NCI-H1417 treated with DMSO at 0.1 percent for 48 hours (cell line): ENCODE measurements around the gene TLCD3B.
A peak's percentile ranks its signal among the peaks of the same experiment; 100 is the strongest.

Experiments
- DNase-seq: peaks from one replicate; lab custom pipeline; 2025; lab: John Stamatoyannopoulos, UW

TLCD3B gene, protein sequence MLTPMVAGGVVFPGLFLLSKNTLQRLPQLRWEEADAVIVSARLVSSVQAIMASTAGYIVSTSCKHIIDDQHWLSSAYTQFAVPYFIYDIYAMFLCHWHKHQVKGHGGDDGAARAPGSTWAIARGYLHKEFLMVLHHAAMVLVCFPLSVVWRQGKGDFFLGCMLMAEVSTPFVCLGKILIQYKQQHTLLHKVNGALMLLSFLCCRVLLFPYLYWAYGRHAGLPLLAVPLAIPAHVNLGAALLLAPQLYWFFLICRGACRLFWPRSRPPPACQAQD

GRCh38 chr16:30030841-30031413 is at the start of gene TLCD3B:
Gene TLCD3B, minus strand, starts transcription at chr16:30031271. Its CDS starts 744 bp downstream, at chr16:30030527.
- DNase-seq, result no peak

DNA sequence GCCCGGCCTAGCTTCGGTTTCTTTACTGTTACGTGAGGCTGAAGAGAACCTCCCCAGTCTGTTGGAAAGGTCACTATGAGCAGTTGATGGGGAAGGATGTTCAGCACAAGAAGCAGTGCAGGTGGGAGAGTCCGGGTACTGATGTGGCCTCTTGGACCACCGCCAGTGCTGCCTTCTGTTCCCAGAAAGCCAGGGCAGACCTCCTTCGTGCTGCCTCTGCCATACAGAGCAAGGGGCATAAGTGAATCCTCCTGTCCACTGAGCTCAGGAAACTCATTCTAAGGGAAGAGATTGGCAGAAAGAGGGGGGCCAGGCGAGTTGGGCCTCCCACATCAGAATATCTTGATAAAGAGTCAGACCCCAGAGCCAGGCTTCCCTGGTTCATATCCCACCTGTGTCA is 48.4 kb upstream of the TLCD3B start:
- no peak for DNase-seq

DNA sequence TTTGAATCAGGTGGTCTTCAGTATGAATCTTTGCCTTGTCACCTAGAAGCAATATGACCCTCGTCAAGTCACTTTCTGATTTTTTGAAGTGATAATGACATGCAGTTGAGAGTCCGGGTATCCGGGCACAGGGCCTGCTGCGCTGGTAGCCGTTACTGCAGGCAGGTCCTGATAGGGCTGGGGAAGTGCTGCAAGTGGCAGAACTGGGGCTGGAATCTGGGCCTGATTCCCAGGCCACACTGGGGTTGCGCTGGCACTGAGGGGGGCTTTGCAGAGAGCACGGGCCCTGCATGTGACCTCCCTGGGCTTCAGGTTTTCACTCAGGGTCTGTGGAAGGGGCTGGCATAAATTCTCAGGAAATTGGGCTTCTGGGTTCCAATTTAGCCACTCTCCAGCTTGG is 47.7 kb upstream of the TLCD3B start:
- DNase-seq, result no peak

DNA sequence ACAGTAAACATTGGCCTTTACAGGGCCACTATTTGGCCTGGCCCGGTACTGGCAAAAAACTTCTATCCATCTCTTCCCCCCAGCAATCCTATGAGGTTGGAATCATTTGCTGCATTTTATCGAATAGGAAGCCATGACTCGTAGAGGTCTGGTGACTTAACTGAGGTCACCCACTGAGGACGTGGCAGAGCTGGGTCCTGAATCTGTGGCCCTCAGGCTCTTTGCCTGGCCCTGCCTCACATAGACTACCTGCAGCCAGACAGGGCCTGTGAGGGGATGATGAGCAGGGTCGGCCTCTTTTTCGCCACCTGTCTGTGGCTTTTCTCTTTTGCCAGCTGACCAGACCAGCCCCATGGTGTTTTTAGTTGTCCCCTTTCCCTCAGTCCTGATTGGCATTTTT is 46.6 kb upstream of the TLCD3B start:
- no peak for DNase-seq

GRCh38 chr16:30076276-30076791 is 45.3 kb upstream of the TLCD3B start:
- DNase-seq, result no peak

DNA sequence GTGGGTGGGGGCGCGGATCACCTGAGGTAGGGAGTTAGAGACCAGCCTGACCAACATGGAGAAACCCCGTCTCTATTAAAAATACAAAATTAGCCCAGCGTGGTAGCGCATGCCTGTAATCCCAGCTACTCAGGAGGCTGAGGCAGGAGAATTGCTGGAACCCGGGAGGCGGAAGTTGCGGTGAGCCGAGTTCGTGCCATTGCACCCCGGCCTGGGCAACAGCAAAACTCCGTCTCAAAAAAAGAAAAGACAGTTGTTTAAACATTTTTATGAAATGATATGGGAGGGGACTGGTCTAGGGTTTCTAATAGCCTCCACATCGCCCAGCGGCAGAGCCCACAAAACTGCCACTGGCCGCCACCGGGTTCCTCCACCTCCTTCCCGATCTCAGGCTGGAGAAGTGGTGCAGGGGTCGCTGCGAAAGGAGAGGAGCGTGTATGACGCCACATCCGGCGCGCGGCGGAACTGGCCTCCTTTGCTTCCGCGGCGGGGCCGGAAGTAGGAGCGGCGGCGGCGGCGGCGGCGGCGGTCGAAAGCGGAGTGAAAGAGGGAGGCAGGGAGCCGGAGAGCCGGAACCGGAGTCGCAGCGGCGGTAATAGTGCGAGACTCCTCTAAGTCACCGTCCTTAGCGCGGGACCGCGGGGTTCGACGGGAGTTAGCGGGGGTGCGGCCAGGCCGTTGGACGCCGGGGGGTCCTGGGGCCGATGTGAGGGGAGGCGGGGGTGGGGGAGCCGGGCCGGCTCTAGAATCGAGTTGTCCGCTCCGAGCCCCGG is 44.6 kb upstream of the TLCD3B start, which contains the start of gene PPP4C:
Gene PPP4C (plus strand): TSS at position 492 of the 773 bp plus-strand sequence. CDS start 384 bp downstream, outside the sequence.
- peak; percentile 29 for DNase-seq

DNA sequence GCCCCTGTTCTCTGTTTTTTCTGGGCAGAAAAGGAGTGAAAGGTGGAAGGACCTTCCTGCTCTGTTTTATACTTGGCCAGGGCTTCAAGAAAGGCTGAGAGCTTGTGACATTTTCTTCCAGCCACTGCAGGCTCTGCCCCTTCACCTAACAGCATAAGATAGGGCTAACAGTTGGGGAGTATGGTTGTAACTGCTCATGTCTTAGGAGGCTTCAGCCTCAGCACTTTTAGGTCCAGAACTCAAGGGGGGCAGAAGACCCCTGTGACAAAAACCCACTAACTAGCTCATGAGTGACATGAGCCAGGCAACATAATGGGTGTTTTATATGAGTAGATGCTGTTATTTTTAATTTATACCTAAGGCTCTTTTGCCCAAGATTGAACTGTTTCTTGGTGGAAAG is 39.4 kb upstream of the TLCD3B start:
- no peak for DNase-seq

DNA sequence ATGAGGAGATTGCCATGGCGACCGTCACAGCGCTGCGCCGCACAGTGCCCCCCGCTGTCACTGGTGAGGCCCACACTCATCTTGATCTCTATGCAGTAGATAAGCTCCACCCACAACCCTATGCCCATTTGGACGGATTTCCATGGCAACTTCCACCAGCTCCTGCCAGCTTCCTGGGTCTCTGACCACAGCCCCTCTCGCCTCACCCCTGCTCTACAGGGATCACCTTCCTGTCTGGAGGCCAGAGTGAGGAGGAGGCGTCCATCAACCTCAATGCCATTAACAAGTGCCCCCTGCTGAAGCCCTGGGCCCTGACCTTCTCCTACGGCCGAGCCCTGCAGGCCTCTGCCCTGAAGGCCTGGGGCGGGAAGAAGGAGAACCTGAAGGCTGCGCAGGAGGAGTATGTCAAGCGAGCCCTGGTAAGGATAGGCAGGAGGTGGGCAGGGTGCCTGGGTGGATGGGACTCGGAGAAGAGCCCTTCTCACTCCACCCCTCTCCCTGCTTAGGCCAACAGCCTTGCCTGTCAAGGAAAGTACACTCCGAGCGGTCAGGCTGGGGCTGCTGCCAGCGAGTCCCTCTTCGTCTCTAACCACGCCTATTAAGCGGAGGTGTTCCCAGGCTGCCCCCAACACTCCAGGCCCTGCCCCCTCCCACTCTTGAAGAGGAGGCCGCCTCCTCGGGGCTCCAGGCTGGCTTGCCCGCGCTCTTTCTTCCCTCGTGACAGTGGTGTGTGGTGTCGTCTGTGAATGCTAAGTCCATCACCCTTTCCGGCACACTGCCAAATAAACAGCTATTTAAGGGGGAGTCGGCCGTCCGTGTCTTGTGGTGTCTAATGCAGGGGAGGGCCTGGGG is 38.8 kb upstream of the TLCD3B start:
- no peak for DNase-seq

DNA sequence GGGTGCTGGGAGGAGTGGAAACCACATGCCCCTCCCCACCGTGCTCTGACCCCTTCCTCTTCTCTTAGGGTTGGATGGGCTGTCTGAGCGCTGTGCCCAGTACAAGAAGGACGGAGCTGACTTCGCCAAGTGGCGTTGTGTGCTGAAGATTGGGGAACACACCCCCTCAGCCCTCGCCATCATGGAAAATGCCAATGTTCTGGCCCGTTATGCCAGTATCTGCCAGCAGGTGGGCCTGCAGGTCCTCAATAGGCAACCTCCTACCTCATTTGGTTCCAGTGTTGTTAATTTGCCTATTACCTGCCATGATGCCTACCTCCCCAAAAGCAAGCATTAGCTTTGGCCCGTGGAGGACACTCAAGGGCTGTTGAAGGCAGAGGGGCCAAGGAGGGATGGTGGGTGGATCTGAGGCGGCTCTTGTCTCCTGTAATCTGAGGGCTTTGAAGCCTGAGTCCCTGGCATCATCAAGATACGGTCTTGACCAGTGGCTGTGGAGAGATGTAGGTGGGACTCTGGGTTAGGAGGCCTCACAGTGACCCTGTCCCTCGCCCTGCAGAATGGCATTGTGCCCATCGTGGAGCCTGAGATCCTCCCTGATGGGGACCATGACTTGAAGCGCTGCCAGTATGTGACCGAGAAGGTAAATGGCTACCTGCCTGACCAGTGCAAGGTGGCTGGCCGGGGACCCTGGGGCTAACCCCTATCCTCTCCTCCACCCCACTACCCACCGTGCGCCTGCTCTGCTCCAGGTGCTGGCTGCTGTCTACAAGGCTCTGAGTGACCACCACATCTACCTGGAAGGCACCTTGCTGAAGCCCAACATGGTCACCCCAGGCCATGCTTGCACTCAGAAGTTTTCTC is 37.9 kb upstream of the TLCD3B start:
- no peak for DNase-seq

- DNase-seq, result no peak
These were observed 37.3 kb upstream of the TLCD3B start for GRCh38 chr16:30068333-30068732.

GRCh38 chr16:30067584-30067916 is 36.5 kb upstream of the TLCD3B start:
- no peak for DNase-seq

DNA sequence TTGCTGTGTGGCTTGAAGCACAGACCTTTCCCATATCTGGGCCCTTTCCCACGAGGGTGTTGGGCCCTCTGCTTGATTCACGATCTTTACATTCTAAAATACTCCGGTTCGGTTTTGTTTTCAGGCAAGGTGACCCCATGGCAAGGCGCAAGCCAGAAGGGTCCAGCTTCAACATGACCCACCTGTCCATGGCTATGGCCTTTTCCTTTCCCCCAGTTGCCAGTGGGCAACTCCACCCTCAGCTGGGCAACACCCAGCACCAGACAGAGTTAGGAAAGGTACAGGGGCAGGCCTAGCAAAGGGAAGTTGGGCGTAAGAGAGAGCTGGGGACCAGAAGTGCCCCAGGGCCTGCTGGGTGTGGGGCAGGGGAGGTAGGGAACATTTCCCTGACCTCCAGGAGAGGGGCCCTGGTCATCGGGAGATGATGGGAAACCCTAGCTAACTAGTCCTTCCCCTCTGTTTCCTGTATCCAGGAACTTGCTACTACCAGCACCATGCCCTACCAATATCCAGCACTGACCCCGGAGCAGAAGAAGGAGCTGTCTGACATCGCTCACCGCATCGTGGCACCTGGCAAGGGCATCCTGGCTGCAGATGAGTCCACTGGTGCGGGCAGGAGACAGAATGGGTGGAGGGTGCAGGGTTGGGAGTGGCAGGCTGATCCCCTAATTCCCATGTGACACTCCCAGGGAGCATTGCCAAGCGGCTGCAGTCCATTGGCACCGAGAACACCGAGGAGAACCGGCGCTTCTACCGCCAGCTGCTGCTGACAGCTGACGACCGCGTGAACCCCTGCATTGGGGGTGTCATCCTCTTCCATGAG is 35.9 kb upstream of the TLCD3B start:
- no peak for DNase-seq

GRCh38 chr16:30065943-30066760 is 35.1 kb upstream of the TLCD3B start:
- DNase-seq, result no peak

GRCh38 chr16:30065102-30065942 is 34.3 kb upstream of the TLCD3B start, which contains the start of gene ALDOA:
Gene ALDOA, plus strand, starts transcription at chr16:30065760. Its CDS starts 1,138 bp downstream, at chr16:30066898.
- DNase-seq, result peak; percentile 81

DNA sequence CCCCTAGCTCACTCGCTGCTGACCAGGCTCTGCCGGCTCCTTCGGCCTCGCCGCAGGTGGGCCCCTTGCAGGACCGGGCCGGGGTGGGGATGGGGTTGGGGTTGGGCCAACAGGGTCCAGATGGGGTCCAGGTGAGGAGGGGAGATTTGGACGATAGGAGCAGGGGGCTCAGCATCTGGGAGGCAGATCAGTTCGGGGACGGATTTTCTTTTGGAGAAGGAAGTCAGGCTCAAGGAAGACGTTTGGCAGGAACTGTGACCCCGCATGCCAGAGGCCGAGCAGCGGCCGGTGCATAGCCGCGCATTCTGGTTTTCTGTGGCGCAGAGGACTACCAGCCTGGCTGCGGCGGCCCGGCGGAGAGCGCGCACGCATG is 33.6 kb upstream of the TLCD3B start:
- no peak for DNase-seq

GRCh38 chr16:30063893-30064728 is 33.0 kb upstream of the TLCD3B start:
- peak; percentile 18 for DNase-seq

GRCh38 chr16:30063278-30063892 is 32.3 kb upstream of the TLCD3B start:
- no peak for DNase-seq
